ENCODE measurements around the gene TPK1.
"Not testable (repeated sequence)": the region's sequence is repeated elsewhere in the genome, so short reads cannot be mapped to it uniquely, and the experiment has no call there.

The TPK1 gene

DNA sequence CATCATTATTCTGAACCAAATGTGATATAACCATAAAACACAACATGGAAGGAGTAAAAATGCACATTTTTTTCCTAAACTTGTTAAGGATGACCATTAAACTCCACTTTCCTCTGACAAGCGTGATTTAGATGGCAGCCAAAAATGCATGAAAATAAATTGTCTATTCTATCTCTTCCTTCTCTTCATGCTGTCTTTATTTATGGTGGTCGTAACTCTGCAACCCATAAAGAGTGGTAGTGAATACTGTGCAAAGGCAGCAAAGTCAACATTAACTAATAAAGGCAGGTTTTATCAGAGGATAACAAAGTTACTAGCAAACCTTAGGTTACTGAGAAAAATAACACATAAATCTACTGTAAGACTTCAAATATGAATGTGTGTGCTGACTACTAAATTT is 106.6 kb downstream of the TPK1 start:
- H3K4me3 ChIP-seq (ENCODE audit: low read depth, low read length) = no peak overlapping the region
- POLR2A ChIA-PET = no interaction called here
- DNase-seq (ENCODE audit: low read depth, low spot score) = no peak
- CTCF ChIA-PET = no interaction called here
- TF ChIP-seq, protein P1, sequence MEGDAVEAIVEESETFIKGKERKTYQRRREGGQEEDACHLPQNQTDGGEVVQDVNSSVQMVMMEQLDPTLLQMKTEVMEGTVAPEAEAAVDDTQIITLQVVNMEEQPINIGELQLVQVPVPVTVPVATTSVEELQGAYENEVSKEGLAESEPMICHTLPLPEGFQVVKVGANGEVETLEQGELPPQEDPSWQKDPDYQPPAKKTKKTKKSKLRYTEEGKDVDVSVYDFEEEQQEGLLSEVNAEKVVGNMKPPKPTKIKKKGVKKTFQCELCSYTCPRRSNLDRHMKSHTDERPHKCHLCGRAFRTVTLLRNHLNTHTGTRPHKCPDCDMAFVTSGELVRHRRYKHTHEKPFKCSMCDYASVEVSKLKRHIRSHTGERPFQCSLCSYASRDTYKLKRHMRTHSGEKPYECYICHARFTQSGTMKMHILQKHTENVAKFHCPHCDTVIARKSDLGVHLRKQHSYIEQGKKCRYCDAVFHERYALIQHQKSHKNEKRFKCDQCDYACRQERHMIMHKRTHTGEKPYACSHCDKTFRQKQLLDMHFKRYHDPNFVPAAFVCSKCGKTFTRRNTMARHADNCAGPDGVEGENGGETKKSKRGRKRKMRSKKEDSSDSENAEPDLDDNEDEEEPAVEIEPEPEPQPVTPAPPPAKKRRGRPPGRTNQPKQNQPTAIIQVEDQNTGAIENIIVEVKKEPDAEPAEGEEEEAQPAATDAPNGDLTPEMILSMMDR (IDR thresholded peaks at IDR 0.05; ENCODE audit: insufficient read depth, low read length, missing control alignments) = no peak

DNA sequence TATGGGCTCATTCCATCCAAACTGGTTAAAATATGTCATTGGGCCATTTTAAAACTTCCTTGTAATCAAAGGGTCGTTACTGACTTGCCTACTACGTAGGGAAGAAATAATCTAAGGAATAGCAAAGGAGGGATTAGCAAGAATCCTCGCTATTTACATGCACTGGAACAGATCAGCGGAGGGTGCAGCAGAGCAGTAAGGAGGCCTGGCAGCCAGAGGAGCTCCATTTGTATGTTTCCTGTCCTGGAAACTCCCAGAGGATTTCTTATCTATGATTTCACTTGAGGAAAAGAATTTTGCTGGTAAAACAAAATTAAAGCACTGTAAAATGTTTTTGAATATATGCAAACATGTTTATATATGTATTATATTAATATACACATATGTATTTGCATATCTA is 107.3 kb downstream of the TPK1 start:
- TF ChIP-seq, protein P1 (IDR thresholded peaks at IDR 0.05; ENCODE audit: insufficient read depth, low read length, missing control alignments) = no peak
- POLR2A ChIA-PET = no interaction called here
- CTCF ChIA-PET = no interaction called here
- H3K4me3 ChIP-seq (ENCODE audit: low read depth, low read length) = no peak overlapping the region
- no peak for DNase-seq (ENCODE audit: low read depth, low spot score)

DNA sequence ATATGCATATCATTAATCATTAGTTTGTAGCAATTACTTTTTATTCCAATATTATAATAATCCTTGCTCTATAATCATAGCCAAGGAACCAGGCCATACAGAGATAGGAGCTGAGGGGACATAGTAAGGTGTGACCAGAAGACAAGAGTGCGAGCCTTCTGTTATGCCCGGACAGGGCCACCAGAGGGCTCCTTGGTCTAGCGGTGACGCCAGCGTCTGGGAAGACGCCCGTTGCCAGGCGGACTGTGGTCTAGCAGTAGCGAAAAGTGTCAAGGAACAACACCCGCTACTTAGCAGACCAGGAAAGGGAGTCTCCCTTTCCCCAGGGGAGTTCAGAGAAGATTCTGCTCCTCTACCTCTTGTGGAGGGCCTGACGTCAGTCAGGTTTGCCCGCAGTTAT is 109.0 kb downstream of the TPK1 start:
- POLR2A ChIA-PET; CTCF ChIA-PET; DNase-seq (ENCODE audit: low read depth, low spot score); H3K4me3 ChIP-seq (ENCODE audit: low read depth, low read length): not testable (repeated sequence)

DNA sequence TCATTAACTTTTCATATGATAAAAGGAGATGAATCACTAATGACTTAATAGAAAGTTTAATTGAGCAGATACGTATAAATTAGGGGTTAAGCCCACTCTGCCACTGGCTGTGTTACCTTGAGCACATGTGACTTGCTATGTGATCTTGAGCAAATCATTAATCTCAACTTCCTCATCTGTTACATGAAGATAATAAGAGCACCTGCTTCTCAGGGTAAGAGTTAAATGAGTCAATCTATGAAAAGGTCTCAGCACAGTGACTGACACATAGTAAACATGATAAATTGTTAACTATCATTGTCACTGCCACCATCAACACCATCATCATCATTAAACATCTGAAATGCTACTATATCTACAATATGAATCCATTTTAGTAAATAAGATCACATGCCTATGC is 110.8 kb downstream of the TPK1 start:
- ChIA-PET CTCF (no interaction called here), POLR2A (no interaction called here)
- TF ChIP-seq, protein P1 (IDR thresholded peaks at IDR 0.05; ENCODE audit: insufficient read depth, low read length, missing control alignments) = no peak
- no peak for DNase-seq (ENCODE audit: low read depth, low spot score)
- H3K4me3 ChIP-seq (ENCODE audit: low read depth, low read length) = no peak overlapping the region

DNA sequence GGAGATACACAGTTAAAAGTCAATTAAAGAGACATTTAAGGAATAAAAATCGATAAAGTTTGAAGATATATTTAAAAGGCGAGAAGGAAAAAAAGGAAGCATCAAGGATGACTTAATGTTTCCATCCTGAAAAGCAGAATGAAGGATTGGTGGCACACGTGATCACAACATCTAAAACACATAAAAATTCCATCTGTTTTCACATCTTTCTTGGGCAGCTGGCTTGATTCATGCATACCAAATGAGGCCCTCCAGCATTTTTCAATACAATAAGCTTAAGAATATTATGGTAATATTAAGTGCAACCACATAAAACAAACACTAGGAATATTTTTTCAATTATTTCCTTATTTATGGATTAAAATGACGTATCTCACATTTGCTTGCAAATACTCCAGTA is 112.6 kb downstream of the TPK1 start:
- CTCF ChIA-PET = no interaction called here
- POLR2A ChIA-PET = no interaction called here
- TF ChIP-seq, protein P1 (IDR thresholded peaks at IDR 0.05; ENCODE audit: insufficient read depth, low read length, missing control alignments) = no peak
- no peak overlapping the region for H3K4me3 ChIP-seq (ENCODE audit: low read depth, low read length)
- DNase-seq (ENCODE audit: low read depth, low spot score) = no peak

DNA sequence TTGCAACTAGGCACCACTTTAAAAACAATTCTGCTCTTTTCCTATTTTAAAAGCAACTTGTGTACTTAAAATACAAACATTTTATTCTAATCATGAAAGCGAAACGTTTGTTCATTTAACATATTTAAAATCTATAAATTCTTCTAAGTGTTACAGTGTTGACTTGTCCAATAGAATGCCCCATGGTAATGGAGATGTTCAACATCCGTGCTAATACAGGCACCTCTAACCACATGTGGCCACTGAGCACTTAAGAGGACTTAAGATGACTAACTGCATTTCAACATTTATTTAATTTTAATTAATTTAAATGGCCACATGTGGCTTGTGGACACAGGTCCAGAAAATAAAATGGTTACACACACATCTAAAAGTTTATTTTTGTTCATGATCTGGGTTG is 115.1 kb downstream of the TPK1 start:
- DNase-seq (ENCODE audit: low read depth, low spot score) = no peak
- TF ChIP-seq, protein P1 (IDR thresholded peaks at IDR 0.05; ENCODE audit: insufficient read depth, low read length, missing control alignments) = no peak
- ChIA-PET CTCF (no interaction called here), POLR2A (no interaction called here)
- no peak overlapping the region for H3K4me3 ChIP-seq (ENCODE audit: low read depth, low read length)

DNA sequence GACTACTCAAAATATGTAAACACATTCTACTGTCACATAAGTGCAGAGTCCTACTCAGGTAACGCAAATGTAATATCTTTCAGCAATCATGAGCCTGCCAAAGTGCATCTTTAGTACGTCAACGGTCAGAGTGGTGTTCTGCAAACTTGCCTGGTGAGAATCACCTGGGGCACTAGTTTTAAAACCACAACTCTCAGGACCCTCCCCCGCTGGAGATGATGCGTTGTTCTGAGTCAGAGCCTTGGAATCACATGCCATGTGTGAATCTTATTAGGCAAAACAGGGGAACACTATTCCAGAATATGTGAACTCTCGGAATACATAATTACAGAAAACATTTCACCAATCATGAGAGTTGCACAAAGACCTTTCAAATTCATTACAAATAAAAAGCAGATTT is 115.7 kb downstream of the TPK1 start:
- H3K4me3 ChIP-seq (ENCODE audit: low read depth, low read length) = no peak overlapping the region
- no peak for DNase-seq (ENCODE audit: low read depth, low spot score)
- CTCF ChIA-PET = no interaction called here
- TF ChIP-seq, protein P1 (IDR thresholded peaks at IDR 0.05; ENCODE audit: insufficient read depth, low read length, missing control alignments) = no peak
- POLR2A ChIA-PET = no interaction called here
